HG03175 (cell line): ENCODE data around the gene TNFRSF14.
A peak's percentile ranks its signal among the peaks of the same experiment; 100 is the strongest.

ENCODE experiments used
- ATAC-seq: cut with Tn5 transposase; IDR thresholded peaks from one replicate; pipeline ENCODE4 v1.9.1; 2021; ENCODE audit warnings: mild to moderate bottlenecking, moderate library complexity; ENCODE audit not compliant: unreplicated experiment

Gene TNFRSF14

GRCh38 chr1:2556277-2556677 is at the start of gene TNFRSF14:
TNFRSF14 (plus strand) TSS chr1:2556371; CDS start chr1:2556665, 294 bp downstream.
- ATAC-seq, result peak; percentile 49

GRCh38 chr1:2506901-2507565 is 49.1 kb upstream of the TNFRSF14 start:
- no peak for ATAC-seq

- ATAC-seq, result no peak
Measured at GRCh38 chr1:2507744-2508155, 48.4 kb upstream of the TNFRSF14 start.

GRCh38 chr1:2508180-2508579 is 48.0 kb upstream of the TNFRSF14 start:
- no peak for ATAC-seq

- no peak for ATAC-seq
Measured at GRCh38 chr1:2508751-2509150, 47.4 kb upstream of the TNFRSF14 start.

- ATAC-seq, result no peak
Measured at GRCh38 chr1:2509589-2509988, 46.6 kb upstream of the TNFRSF14 start.

GRCh38 chr1:2510366-2511155 is 45.6 kb upstream of the TNFRSF14 start:
- no peak for ATAC-seq

- no peak for ATAC-seq
Measured at GRCh38 chr1:2512862-2513421, 43.2 kb upstream of the TNFRSF14 start.

GRCh38 chr1:2513939-2514652 is 42.1 kb upstream of the TNFRSF14 start:
- no peak for ATAC-seq

- ATAC-seq, result no peak
Measured at GRCh38 chr1:2514863-2515762, 41.1 kb upstream of the TNFRSF14 start.

GRCh38 chr1:2515763-2516080 is 40.4 kb upstream of the TNFRSF14 start:
- ATAC-seq, result no peak

- ATAC-seq, result no peak
Measured at GRCh38 chr1:2516124-2516523, 40.0 kb upstream of the TNFRSF14 start.

- ATAC-seq, result no peak
Measured at GRCh38 chr1:2516946-2517345, 39.2 kb upstream of the TNFRSF14 start.

GRCh38 chr1:2517966-2518365 is 38.2 kb upstream of the TNFRSF14 start:
- ATAC-seq, result no peak

- ATAC-seq, result no peak
Measured at GRCh38 chr1:2518528-2518927, 37.6 kb upstream of the TNFRSF14 start.

GRCh38 chr1:2519029-2519685 is 37.0 kb upstream of the TNFRSF14 start:
- ATAC-seq, result no peak

- no peak for ATAC-seq
Measured at GRCh38 chr1:2519729-2520128, 36.4 kb upstream of the TNFRSF14 start.

GRCh38 chr1:2520206-2520605 is 36.0 kb upstream of the TNFRSF14 start:
- no peak for ATAC-seq

GRCh38 chr1:2520806-2521205 is 35.4 kb upstream of the TNFRSF14 start:
- no peak for ATAC-seq

- no peak for ATAC-seq
Measured at GRCh38 chr1:2522230-2522629, 33.9 kb upstream of the TNFRSF14 start.
